SK-N-SH (cell line): ENCODE results near the gene ZNF777. TPM values are rescaled to one million over a fixed set of nuclear protein-coding genes. Genes with fewer than 3 reads are reported as not detected.

Source experiments
- CTCF ChIA-PET: fragments of 300-600, 350-600 bp; formaldehyde crosslinking; extraction: SDS; loops from one replicate; lab custom pipeline; 2021; lab: Yijun Ruan, JAX
- POLR2A ChIA-PET: fragments of 350-600 bp; sonication (Branson Sonifier 250); formaldehyde crosslinking; extraction: SDS; loops from one replicate; lab custom pipeline; 2020; ENCODE audit warnings: antibody characterized with exemption, inconsistent platforms; lab: Yijun Ruan, JAX
- DNase-seq: peaks from one replicate; pipeline ENCODE4 v3.0.0; 2012
- H2AFZ ChIP-seq: fragments of 200-600 bp; sonication (generic); 2 replicates; pipeline ENCODE4 v1.8.1; 2016; ENCODE audit warnings: antibody characterized with exemption, mild to moderate bottlenecking, low read depth
- H3F3A ChIP-seq: fragments of 200-600 bp; sonication (generic); replicated peaks from 2 replicates; pipeline ENCODE3; 2016; ENCODE audit warnings: antibody characterized with exemption, mild to moderate bottlenecking; ENCODE audit not compliant: insufficient read depth
- H3K27ac ChIP-seq, 2 experiments: fragments of 200-500 bp in 1 of 2; fragments of 200-600 bp in 1 of 2; sonication (Bioruptor generic) in 1 of 2; sonication (generic), shearing (Covaris generic) in 1 of 2; 2 replicates each; pipeline versions ENCODE4 v1.5.1 to v1.6.1; 2014 to 2016; ENCODE audit warnings: low read depth in 2 of 2, inconsistent platforms in 1 of 2, low read length in 1 of 2, mild to moderate bottlenecking in 1 of 2, mixed read lengths in 1 of 2
- H3K27me3 ChIP-seq: fragments of 200-600 bp; sonication (generic), shearing (Covaris generic); 2 replicates; pipeline ENCODE4 v1.6.1; 2016; ENCODE audit warnings: mixed run types; ENCODE audit not compliant: insufficient read depth
- H3K36me3 ChIP-seq, 2 experiments: fragments of 200-500 bp in 1 of 2; fragments of 200-600 bp in 1 of 2; sonication (Bioruptor generic) in 1 of 2; sonication (generic) in 1 of 2; replicated peaks in 1 of 2; 2 replicates each; pipeline versions ENCODE3 to v1.5.1; 2014 to 2016; ENCODE audit warnings: low read length in 1 of 2, mild to moderate bottlenecking in 1 of 2; ENCODE audit not compliant: insufficient read depth in 2 of 2, control insufficient read depth in 1 of 2
- H3K4me1 ChIP-seq, 2 experiments: fragments of 200-500 bp in 1 of 2; fragments of 200-600 bp in 1 of 2; sonication (Bioruptor generic) in 1 of 2; sonication (generic), shearing (Covaris generic) in 1 of 2; 2 replicates each; pipeline versions ENCODE4 v1.5.1 to v1.6.1; 2014 to 2016; ENCODE audit warnings: low read depth in 1 of 2, low read length in 1 of 2, mixed run types in 1 of 2; ENCODE audit not compliant: insufficient read depth in 2 of 2, control insufficient read depth in 1 of 2
- H3K4me2 ChIP-seq: fragments of 200-600 bp; sonication (generic), shearing (Covaris generic); 2 replicates; pipeline ENCODE4 v1.6.1; 2017; ENCODE audit warnings: mixed run types
- H3K4me3 ChIP-seq, 2 experiments: fragments of 200-500 bp in 1 of 2; fragments of 200-600 bp in 1 of 2; sonication (Bioruptor generic) in 1 of 2; sonication (generic), shearing (Covaris generic) in 1 of 2; 2 replicates each; pipeline versions ENCODE4 v1.5.1 to v1.8.1; 2014 to 2016; ENCODE audit warnings: low read depth in 2 of 2, inconsistent platforms in 1 of 2, low read length in 1 of 2, mild to moderate bottlenecking in 1 of 2, mixed read lengths in 1 of 2, moderate library complexity in 1 of 2
- H3K79me2 ChIP-seq: fragments of 200-600 bp; sonication (generic); 2 replicates; pipeline ENCODE4 v1.8.1; 2017; ENCODE audit warnings: mild to moderate bottlenecking; ENCODE audit not compliant: insufficient read depth
- H3K9ac ChIP-seq: fragments of 200-600 bp; sonication (generic); 2 replicates; pipeline ENCODE4 v1.6.1; 2017; ENCODE audit warnings: mixed run types
- H3K9me2 ChIP-seq: fragments of 200-600 bp; sonication (generic); 2 replicates; pipeline ENCODE4 v1.6.1; 2017; ENCODE audit warnings: mixed run types
- H3K9me3 ChIP-seq: fragments of 200-600 bp; sonication (generic); 2 replicates; pipeline ENCODE4 v1.6.1; 2017; ENCODE audit warnings: mixed run types, mild to moderate bottlenecking, moderate library complexity
- H4K20me1 ChIP-seq: fragments of 200-600 bp; sonication (generic); 2 replicates; pipeline ENCODE4 v1.6.1; 2017; ENCODE audit warnings: mild to moderate bottlenecking, mixed run types; ENCODE audit not compliant: insufficient read depth
- EZH2phosphoT487 ChIP-seq: fragments of 200-600 bp; sonication (generic); IDR thresholded peaks from 2 replicates; pipeline ENCODE4 v1.6.1; 2017; ENCODE audit warnings: low read depth, mixed run types, mild to moderate bottlenecking, antibody characterized with exemption, moderate library complexity, borderline replicate concordance
- FOSL2 ChIP-seq: IDR thresholded peaks from 2 replicates; pipeline ENCODE4 v1.4.0; 2012; ENCODE audit warnings: low read depth, mild to moderate bottlenecking, moderate library complexity, borderline replicate concordance
- GATA2 ChIP-seq: sonication (generic); formaldehyde crosslinking; IDR thresholded peaks from 2 replicates; pipeline ENCODE4 v1.5.0; 2020; ENCODE audit warnings: mild to moderate bottlenecking, missing genetic modification reagents
- JUND ChIP-seq: IDR thresholded peaks from 2 replicates; pipeline ENCODE4 v1.4.0; 2012
- MEF2A ChIP-seq: IDR thresholded peaks from 2 replicates; pipeline ENCODE4 v1.4.0; 2012; ENCODE audit warnings: low read depth, borderline replicate concordance
- NFIC ChIP-seq: IDR thresholded peaks from 2 replicates; pipeline ENCODE4 v1.4.0; 2012; ENCODE audit warnings: borderline replicate concordance
- POLR2AphosphoS5 ChIP-seq: IDR thresholded peaks from 2 replicates; pipeline ENCODE4 v1.6.1; 2012; ENCODE audit warnings: low read depth, low read length
- RXRA ChIP-seq: IDR thresholded peaks from 2 replicates; pipeline ENCODE4 v1.4.0; 2012; ENCODE audit warnings: low read depth, mild to moderate bottlenecking, borderline replicate concordance
- TCF12 ChIP-seq: IDR thresholded peaks from 2 replicates; pipeline ENCODE4 v1.4.0; 2012
- TEAD4 ChIP-seq: IDR thresholded peaks from 2 replicates; pipeline ENCODE4 v1.4.0; 2012; ENCODE audit warnings: mild to moderate bottlenecking, borderline replicate concordance; ENCODE audit not compliant: insufficient read depth
- YY1 ChIP-seq: IDR thresholded peaks from 2 replicates; pipeline ENCODE4 v1.4.0; 2012; ENCODE audit warnings: low read depth, mild to moderate bottlenecking
- WGBS: methylation state at CpG from one replicate; pipeline ENCODE4 v1.1.6; 2017; ENCODE audit warnings: low lambda C conversion rate; 5-methylcytosine and 5-hydroxymethylcytosine counted together
- polyA plus RNA-seq, 3 experiments: library from polyadenylated mRNA; depleted of rRNA; stranded (reverse); fragments of >200 nt; gene quantifications; 2 replicates each; pipeline ENCODE4 v1.2.3, GENCODE V29; 2012
- TF ChIP-seq, protein P1 (sequence below): fragments of 200-600 bp; sonication (generic); IDR thresholded peaks from 2 replicates; pipeline ENCODE4 v1.6.1; 2017; ENCODE audit warnings: antibody characterized with exemption, mild to moderate bottlenecking, moderate library complexity
- TF ChIP-seq, protein P2 (sequence below): IDR thresholded peaks from 2 replicates; pipeline ENCODE4; 2012
- TF ChIP-seq, protein P3 (sequence below): IDR thresholded peaks from 2 replicates; pipeline ENCODE4 v1.4.0; 2012; ENCODE audit warnings: low read depth, borderline replicate concordance
- TF ChIP-seq, protein P4 (sequence below): IDR thresholded peaks from 2 replicates; pipeline ENCODE4 v1.4.0; 2012; ENCODE audit warnings: low read depth, borderline replicate concordance

ZNF777 gene
- polyA plus RNA-seq, 1 of the 3 experiments (the other 2 are of a cell fraction), result 6.2 TPM

DNA sequence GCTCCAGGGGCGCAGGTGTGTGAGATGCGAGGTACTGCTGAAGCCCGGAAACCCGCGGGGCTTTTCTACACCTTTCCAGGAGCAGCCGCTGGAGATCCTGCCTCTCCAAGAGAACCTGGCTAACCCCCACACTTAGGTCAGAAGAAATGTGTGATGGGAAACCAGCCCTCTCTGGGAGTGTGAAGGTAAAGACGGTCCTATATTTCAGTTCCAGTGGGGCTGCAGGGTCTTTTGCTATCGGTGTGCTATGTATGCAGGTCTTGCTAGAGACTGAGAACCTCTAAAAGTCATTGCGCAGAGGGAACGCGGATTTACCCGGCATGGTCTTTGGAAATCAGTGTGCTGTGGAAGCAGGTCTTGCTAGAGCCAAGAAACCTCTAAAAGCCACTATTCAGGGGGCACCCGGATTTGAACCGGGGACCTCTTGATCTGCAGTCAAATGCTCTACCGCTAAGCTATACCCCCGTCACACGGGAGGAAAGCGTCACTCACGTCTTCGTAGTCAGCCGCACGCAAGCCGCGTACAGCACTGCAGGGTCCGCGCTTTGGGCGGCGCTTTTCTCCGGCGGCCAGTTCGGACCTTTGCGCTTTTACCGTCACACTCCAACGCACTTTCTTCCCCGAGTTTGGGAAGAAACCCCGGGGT is 46.0 kb downstream of the ZNF777 start:
- no peak overlapping the region for H2AFZ ChIP-seq
- POLR2A ChIA-PET, result no interaction called here
- no peaks in the 10 kb centered on the region for H3K79me2 ChIP-seq
- no peak overlapping the region for H3K9ac ChIP-seq
- H3K27me3 ChIP-seq, result no peaks in the 10 kb centered on the region
- H3K9me2 ChIP-seq, result no peaks in the 10 kb centered on the region
- no peaks in the 10 kb centered on the region for H3K9me3 ChIP-seq
- TF ChIP-seq, protein P1, sequence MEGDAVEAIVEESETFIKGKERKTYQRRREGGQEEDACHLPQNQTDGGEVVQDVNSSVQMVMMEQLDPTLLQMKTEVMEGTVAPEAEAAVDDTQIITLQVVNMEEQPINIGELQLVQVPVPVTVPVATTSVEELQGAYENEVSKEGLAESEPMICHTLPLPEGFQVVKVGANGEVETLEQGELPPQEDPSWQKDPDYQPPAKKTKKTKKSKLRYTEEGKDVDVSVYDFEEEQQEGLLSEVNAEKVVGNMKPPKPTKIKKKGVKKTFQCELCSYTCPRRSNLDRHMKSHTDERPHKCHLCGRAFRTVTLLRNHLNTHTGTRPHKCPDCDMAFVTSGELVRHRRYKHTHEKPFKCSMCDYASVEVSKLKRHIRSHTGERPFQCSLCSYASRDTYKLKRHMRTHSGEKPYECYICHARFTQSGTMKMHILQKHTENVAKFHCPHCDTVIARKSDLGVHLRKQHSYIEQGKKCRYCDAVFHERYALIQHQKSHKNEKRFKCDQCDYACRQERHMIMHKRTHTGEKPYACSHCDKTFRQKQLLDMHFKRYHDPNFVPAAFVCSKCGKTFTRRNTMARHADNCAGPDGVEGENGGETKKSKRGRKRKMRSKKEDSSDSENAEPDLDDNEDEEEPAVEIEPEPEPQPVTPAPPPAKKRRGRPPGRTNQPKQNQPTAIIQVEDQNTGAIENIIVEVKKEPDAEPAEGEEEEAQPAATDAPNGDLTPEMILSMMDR, result no peak
- TF ChIP-seq JUND, result no peak
- TF ChIP-seq EZH2phosphoT487, result no peak
- TF ChIP-seq TCF12, result no peak
- TF ChIP-seq, protein P2, sequence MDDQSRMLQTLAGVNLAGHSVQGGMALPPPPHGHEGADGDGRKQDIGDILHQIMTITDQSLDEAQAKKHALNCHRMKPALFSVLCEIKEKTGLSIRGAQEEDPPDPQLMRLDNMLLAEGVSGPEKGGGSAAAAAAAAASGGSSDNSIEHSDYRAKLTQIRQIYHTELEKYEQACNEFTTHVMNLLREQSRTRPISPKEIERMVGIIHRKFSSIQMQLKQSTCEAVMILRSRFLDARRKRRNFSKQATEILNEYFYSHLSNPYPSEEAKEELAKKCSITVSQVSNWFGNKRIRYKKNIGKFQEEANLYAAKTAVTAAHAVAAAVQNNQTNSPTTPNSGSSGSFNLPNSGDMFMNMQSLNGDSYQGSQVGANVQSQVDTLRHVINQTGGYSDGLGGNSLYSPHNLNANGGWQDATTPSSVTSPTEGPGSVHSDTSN, result no peak
- TF ChIP-seq RXRA, result no peak
- TF ChIP-seq MEF2A, result no peak
- no peak for TF ChIP-seq GATA2 (CRISPR knock-in tag)
- TF ChIP-seq TEAD4, result no peak
- TF ChIP-seq, protein P3, sequence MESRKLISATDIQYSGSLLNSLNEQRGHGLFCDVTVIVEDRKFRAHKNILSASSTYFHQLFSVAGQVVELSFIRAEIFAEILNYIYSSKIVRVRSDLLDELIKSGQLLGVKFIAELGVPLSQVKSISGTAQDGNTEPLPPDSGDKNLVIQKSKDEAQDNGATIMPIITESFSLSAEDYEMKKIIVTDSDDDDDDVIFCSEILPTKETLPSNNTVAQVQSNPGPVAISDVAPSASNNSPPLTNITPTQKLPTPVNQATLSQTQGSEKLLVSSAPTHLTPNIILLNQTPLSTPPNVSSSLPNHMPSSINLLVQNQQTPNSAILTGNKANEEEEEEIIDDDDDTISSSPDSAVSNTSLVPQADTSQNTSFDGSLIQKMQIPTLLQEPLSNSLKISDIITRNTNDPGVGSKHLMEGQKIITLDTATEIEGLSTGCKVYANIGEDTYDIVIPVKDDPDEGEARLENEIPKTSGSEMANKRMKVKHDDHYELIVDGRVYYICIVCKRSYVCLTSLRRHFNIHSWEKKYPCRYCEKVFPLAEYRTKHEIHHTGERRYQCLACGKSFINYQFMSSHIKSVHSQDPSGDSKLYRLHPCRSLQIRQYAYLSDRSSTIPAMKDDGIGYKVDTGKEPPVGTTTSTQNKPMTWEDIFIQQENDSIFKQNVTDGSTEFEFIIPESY, result no peak
- TF ChIP-seq, protein P4, sequence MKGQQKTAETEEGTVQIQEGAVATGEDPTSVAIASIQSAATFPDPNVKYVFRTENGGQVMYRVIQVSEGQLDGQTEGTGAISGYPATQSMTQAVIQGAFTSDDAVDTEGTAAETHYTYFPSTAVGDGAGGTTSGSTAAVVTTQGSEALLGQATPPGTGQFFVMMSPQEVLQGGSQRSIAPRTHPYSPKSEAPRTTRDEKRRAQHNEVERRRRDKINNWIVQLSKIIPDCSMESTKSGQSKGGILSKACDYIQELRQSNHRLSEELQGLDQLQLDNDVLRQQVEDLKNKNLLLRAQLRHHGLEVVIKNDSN, result no peak
- no peak for TF ChIP-seq NFIC
- TF ChIP-seq YY1, result no peak
- TF ChIP-seq POLR2AphosphoS5, result no peak
- TF ChIP-seq FOSL2, result no peak
- TF ChIP-seq, all 33 proteins: peak for 0
- Histone ChIP-seq H3K4me2 (no peak overlapping the region), H4K20me1 (no peaks in the 10 kb centered on the region), H3F3A (no peaks in the 10 kb centered on the region), H3K36me3 (no peaks in the 10 kb centered on the region), H3K4me3 (no peak overlapping the region), H3K27ac (no peak overlapping the region), H3K4me1 (no peaks in the 10 kb centered on the region)
- no peak for DNase-seq
- 51% methylated on average over 36 of the region's 36 CpGs for WGBS
- CTCF ChIA-PET, result interaction anchor here (1.3 kb wide), 1 partner anchor 9 kb away, joined by 3 read pairs; no protein-coding TSS in a partner anchor
